Prostate gland (tissue), 2 donors: Measurements from ENCODE around the gene CSNK1G1.

Source experiments
- CTCF ChIP-seq, 4 experiments: fragments of 200-600 bp in 2 of 4; fragments of 450-650 bp in 2 of 4; sonication (generic) in 2 of 4; IDR thresholded peaks; 1 replicate in 3 of 4; 2 replicates in 1 of 4; pipeline ENCODE4 v1.5.1; 2016 to 2019; ENCODE audit warnings: antibody characterized with exemption in 4 of 4, mild to moderate bottlenecking in 2 of 4, moderate library complexity in 2 of 4
- POLR2A ChIP-seq: fragments of 450-650 bp; IDR thresholded peaks from one replicate; pipeline ENCODE4 v1.6.1; 2016; ENCODE audit warnings: antibody characterized with exemption, mild to moderate bottlenecking
- POLR2AphosphoS5 ChIP-seq: sonication (generic); formaldehyde crosslinking; IDR thresholded peaks from one replicate; pipeline ENCODE4 v1.6.1; 2017; ENCODE audit warnings: antibody characterized with exemption

DNA sequence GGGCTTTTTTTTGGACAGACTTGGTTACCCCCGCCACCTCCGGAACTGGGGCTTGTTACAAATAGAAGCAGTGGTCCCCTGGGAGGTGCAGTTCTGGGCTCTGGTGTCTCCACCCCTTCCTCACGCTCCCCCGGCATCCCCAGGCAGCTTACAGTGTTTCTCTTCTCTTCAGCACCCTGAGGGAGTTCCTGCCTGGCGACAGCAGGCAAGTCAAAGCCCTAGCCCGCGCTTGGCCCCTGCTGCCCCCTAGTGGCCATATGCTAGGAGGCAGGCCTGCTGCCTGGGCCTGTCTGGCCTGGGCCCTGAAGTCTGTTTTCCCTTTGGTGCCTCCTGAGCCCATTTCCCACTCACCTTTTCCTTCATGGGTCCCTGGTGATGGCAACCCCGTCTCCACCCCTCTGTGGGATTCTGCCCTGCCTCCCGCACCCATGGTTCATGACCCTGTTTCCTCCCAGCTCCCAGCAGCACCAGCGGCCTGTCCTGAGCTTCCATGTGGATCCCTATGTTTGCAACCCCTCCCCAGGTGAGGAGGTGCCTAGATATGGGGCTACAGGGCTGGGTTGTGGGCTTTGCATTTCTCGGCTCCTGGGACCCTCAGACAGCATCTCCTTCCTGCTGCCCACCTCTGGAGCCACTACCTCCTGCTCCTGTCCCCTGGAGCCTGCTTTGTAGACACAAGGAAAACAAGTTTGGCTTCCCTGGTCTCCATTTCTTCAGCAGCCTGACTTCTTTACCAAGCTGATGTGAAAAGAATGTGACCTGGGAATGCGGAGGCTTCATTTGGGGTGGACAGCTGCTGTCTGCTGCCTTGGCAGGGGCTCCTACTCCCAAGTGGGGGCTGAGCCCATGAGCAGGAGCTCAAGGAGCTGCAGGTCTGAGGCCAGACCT is 202.2 kb downstream of the CSNK1G1 start:
- peak; percentile 91 to 97 (median 94) for TF ChIP-seq CTCF (IDR thresholded peaks at IDR 0.05)
- TF ChIP-seq POLR2AphosphoS5 = peak; percentile 60
- no peak for TF ChIP-seq POLR2A
